Ascending aorta (tissue), 2 donors: ENCODE results near the gene HOXB3. TPM values are rescaled to one million over a fixed set of nuclear protein-coding genes. Genes with fewer than 3 reads are reported as not detected.

Experiments
- DNase-seq, 2 donors: peaks; one replicate each; pipeline ENCODE4 v3.0.0-alpha.2; 2019; ENCODE audit warnings: low spot score in 2 of 2
- H3K27ac ChIP-seq, 2 donors: fragments of 200-600 bp; sonication (generic); one replicate each; pipeline ENCODE4 v1.5.1; 2016 to 2017; ENCODE audit warnings: mild to moderate bottlenecking in 1 of 2
- H3K27me3 ChIP-seq: fragments of 200-600 bp; sonication (generic); one replicate; pipeline ENCODE4 v1.5.1; 2017
- H3K36me3 ChIP-seq, 2 donors: fragments of 200-600 bp; sonication (generic); one replicate each; pipeline ENCODE4 v1.5.1; 2016
- H3K4me1 ChIP-seq, 2 donors: fragments of 200-600 bp; sonication (generic); one replicate each; pipeline ENCODE4 v1.5.1; 2016 to 2017; ENCODE audit warnings: mild to moderate bottlenecking in 1 of 2
- H3K4me3 ChIP-seq, 2 donors: fragments of 200-600 bp; sonication (generic); one replicate each; pipeline ENCODE4 v1.5.1; 2016 to 2017; ENCODE audit warnings: mild to moderate bottlenecking in 1 of 2
- H3K9me3 ChIP-seq, 2 donors: fragments of 200-600 bp; sonication (generic); one replicate each; pipeline ENCODE4 v1.5.1; 2016
- intact Hi-C: fragments of 100-400 bp; cut with DNase I; formaldehyde crosslinking; loops from one replicate; pipeline ENCODE4 v1.15.1; 2023
- total RNA-seq: library from RNA; depleted of rRNA; stranded (reverse); fragments of >200 nt; gene quantifications from one replicate; pipeline ENCODE4 v1.1.0, GENCODE V29; 2016
- TF ChIP-seq, protein P1 (sequence below), 3 experiments: fragments of 200-600 bp in 2 of 3; fragments of 450-650 bp in 1 of 3; sonication (generic) in 2 of 3; IDR thresholded peaks; one replicate each; pipeline ENCODE4 v1.5.1; 2016 to 2019; ENCODE audit warnings: antibody characterized with exemption in 3 of 3, mild to moderate bottlenecking in 1 of 3, moderate library complexity in 1 of 3

Gene HOXB3
- total RNA-seq, 1 donor from 2014 or later, result 19.3 TPM

DNA sequence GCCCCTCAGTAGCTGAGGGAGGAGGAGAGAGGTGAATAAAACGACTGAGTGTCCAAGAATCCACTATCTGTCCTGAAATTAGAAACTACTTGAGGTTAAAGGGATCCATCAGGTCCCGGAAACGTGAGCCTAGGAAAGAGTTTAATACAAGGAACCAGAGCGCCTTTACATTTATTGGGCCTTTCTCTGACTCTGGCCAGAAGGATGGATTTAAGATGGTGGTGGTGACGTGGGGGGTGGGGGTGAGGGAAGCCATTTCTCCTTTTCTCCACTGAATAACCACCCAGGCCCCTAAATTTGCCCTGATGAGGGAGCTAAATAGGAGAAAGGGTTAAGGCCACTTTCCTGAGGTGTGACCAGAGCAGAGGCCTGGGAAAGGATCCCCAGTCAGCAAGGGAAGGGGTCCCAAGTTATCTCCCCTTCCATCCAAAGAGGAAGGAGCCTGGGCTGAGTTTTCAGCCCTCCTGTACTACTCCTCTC lies 37.1 kb upstream of the HOXB3 start:
- Histone ChIP-seq H3K9me3 (no peaks in the 10 kb centered on the region), H3K36me3 (no peaks in the 10 kb centered on the region), H3K27me3 (peaks cover 26% of the 10 kb centered on the region), H3K4me1 (peaks cover 15 to 21% of the 10 kb centered on the region in 2 donors), H3K27ac (no peak overlapping the region), H3K4me3 (peak overlapping the region in 1 of 2 donors; percentile 35)
- intact Hi-C loops, result no loop called here
- no peak for DNase-seq
- TF ChIP-seq, protein P1, sequence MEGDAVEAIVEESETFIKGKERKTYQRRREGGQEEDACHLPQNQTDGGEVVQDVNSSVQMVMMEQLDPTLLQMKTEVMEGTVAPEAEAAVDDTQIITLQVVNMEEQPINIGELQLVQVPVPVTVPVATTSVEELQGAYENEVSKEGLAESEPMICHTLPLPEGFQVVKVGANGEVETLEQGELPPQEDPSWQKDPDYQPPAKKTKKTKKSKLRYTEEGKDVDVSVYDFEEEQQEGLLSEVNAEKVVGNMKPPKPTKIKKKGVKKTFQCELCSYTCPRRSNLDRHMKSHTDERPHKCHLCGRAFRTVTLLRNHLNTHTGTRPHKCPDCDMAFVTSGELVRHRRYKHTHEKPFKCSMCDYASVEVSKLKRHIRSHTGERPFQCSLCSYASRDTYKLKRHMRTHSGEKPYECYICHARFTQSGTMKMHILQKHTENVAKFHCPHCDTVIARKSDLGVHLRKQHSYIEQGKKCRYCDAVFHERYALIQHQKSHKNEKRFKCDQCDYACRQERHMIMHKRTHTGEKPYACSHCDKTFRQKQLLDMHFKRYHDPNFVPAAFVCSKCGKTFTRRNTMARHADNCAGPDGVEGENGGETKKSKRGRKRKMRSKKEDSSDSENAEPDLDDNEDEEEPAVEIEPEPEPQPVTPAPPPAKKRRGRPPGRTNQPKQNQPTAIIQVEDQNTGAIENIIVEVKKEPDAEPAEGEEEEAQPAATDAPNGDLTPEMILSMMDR (IDR thresholded peaks at IDR 0.05), result no peak

DNA sequence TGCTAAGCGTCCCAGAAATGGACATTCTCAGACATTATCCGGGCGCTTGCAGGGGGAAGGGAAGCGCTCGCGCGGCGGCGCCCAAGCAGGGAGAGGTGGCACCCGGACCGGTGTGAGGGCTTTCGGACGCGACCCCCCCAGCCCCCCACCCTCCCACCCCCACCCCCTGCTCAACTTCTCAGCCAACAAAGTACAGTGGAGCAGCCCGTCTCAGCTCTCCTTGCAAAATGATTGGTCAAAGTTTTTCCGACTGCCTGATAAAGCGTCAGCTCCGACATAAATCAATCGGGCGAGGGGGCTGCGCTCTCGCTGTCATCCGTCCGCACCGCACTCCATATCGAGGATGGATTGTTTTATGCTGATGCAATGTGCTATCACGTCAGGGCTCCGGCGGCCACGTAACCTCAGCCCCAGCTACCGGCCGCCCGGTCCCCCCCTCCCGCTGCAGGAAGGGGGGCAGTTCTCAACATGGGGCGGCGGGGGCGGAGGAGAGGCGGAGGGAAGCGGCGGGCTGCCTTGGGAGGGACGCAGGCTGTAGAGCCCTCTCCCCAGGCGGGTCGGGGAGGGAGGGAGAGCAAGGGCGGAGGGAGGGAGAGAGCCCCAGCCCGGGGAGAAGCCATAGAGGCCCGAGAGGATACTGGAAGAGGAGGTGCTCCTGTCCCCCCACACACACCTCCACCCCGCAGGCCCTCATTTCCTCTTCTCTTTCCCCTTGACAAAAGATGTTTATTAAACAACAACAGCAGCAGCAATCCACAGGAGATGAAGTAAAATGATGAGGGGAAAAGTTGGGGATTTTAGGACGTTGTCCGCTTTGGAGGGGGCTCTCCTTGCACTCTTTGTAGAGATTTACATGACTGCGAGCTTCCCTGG lies 36.4 kb upstream of the HOXB3 start, which contains the start of gene HOXB9:
Gene HOXB9 (minus strand): TSS at position 114 of the 873 bp plus-strand sequence. CDS start 89 bp downstream, at position 25.
- H3K27ac ChIP-seq, result no peak within 1 kb of the TSS
- no peak for DNase-seq
- H3K27me3 ChIP-seq, result peaks cover 29% of the 10 kb centered on the region

DNA sequence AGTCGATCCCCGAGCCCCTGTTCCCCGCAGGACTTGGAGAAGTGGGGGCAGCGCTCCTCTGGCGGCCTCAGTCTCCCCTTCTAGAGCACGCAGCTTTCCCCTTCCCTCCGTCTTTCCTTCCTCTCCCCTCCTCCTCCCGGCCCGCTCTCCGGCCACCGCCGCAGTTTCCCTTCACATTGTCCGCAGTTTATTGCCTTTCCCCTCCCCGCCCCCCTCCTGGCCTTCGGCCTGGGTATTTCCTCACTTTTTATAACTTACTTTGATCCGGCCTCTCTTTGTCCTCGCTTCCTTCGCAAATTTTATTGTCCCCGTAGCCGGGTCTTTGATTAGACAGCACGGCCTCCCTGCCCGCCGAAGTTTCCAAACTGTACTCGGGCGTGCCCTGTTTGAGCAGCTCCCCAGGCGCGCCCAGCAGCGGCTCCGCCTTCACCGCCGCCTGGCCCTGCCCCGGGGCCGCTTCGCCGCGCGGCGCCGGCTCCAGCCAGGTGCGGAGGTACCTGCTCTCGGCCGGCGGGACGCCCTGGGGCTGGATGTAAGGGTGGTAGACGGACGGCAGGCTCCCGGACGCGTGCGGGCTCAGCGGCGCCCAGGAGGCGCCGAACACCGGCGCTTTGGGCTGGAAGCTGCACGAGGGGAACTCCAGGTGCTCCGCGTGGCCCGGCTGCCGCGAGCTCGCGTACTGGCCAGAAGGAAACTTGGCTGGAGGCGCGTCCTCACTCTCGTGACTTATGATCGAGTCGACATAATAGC lies 35.6 kb upstream of the HOXB3 start:
- no peaks in the 10 kb centered on the region for H3K9me3 ChIP-seq
- intact Hi-C loops, result no loop called here
- H3K4me1 ChIP-seq, result peaks cover 15 to 21% of the 10 kb centered on the region in 2 donors
- H3K27me3 ChIP-seq, result peaks cover 29% of the 10 kb centered on the region
- TF ChIP-seq, protein P1 (IDR thresholded peaks at IDR 0.05), result no peak
- H3K36me3 ChIP-seq, result no peaks in the 10 kb centered on the region
- no peak overlapping the region for H3K27ac ChIP-seq
- DNase-seq, result no peak
- peak overlapping the region; percentile 35 to 60 for H3K4me3 ChIP-seq

More for the DNA sequence above, 36.4 kb upstream of the HOXB3 start, which contains the start of gene HOXB9:
- intact Hi-C loops, result no loop called here
- no peaks in the 10 kb centered on the region for H3K36me3 ChIP-seq
- peak within 1 kb of the TSS; percentile 35 to 60 for H3K4me3 ChIP-seq
- peaks cover 15 to 21% of the 10 kb centered on the region in 2 donors for H3K4me1 ChIP-seq
- no peaks in the 10 kb centered on the region for H3K9me3 ChIP-seq
- TF ChIP-seq, protein P1 (IDR thresholded peaks at IDR 0.05), result no peak

GRCh38 chr17:48624544-48625494 lies 34.8 kb upstream of the HOXB3 start:
- Histone ChIP-seq H3K27me3 (peaks cover 29% of the 10 kb centered on the region), H3K27ac (no peak overlapping the region), H3K4me1 (peaks cover 15 to 21% of the 10 kb centered on the region in 2 donors), H3K4me3 (peak overlapping the region; percentile 35 to 60), H3K9me3 (no peaks in the 10 kb centered on the region), H3K36me3 (no peaks in the 10 kb centered on the region)
- intact Hi-C loops, result no loop called here
- TF ChIP-seq, protein P1 (IDR thresholded peaks at IDR 0.05), result no peak
- DNase-seq, result no peak

- Histone ChIP-seq H3K4me3 (no peak overlapping the region), H3K27me3 (peaks cover 29% of the 10 kb centered on the region), H3K36me3 (no peaks in the 10 kb centered on the region), H3K9me3 (no peaks in the 10 kb centered on the region), H3K4me1 (peaks cover 15 to 21% of the 10 kb centered on the region in 2 donors), H3K27ac (no peak overlapping the region)
- DNase-seq, result no peak
- intact Hi-C loops, result no loop called here
- TF ChIP-seq, protein P1 (IDR thresholded peaks at IDR 0.05), result no peak
These were observed 34.1 kb upstream of the HOXB3 start for GRCh38 chr17:48624118-48624517.
